Measurements from ENCODE around the gene PRKCQ.
"Not testable (repeated sequence)": the region's sequence is repeated elsewhere in the genome, so short reads cannot be mapped to it uniquely, and the experiment has no call there.

Gene PRKCQ

GRCh38 chr10:6455592-6455991, 124.5 kb downstream of the PRKCQ start:
- no peak for DNase-seq (ENCODE audit: low read depth)

GRCh38 chr10:6446711-6447110, 133.4 kb downstream of the PRKCQ start:
- no peak for DNase-seq (ENCODE audit: low read depth)

- no peak for DNase-seq (ENCODE audit: low read depth)
Measured at GRCh38 chr10:6445671-6446316, 134.3 kb downstream of the PRKCQ start.

GRCh38 chr10:6439875-6440274, 140.2 kb downstream of the PRKCQ start:
- DNase-seq (ENCODE audit: low read depth), result not testable (repeated sequence)

- no peak for DNase-seq (ENCODE audit: low read depth)
Measured at GRCh38 chr10:6431861-6432260, 148.2 kb downstream of the PRKCQ start.

GRCh38 chr10:6431186-6431585, 148.9 kb downstream of the PRKCQ start:
- DNase-seq (ENCODE audit: low read depth), result no peak

- no peak for DNase-seq (ENCODE audit: low read depth)
Measured at GRCh38 chr10:6430423-6430980, 149.6 kb downstream of the PRKCQ start.

- no peak for DNase-seq (ENCODE audit: low read depth)
Measured at GRCh38 chr10:6427357-6427959, 152.6 kb downstream of the PRKCQ start.

- no peak for DNase-seq (ENCODE audit: low read depth)
Measured at GRCh38 chr10:6426317-6426716, 153.8 kb downstream of the PRKCQ start.

GRCh38 chr10:6423413-6424170, 156.5 kb downstream of the PRKCQ start:
- no peak for DNase-seq (ENCODE audit: low read depth)

GRCh38 chr10:6423004-6423403, 157.1 kb downstream of the PRKCQ start:
- no peak for DNase-seq (ENCODE audit: low read depth)

GRCh38 chr10:6418613-6419216, 161.4 kb downstream of the PRKCQ start:
- DNase-seq (ENCODE audit: low read depth), result no peak

- no peak for DNase-seq (ENCODE audit: low read depth)
Measured at GRCh38 chr10:6418167-6418566, 161.9 kb downstream of the PRKCQ start.

GRCh38 chr10:6416892-6417512, 163.1 kb downstream of the PRKCQ start:
- DNase-seq (ENCODE audit: low read depth), result peak; percentile 1

GRCh38 chr10:6411436-6411835, 168.6 kb downstream of the PRKCQ start:
- DNase-seq (ENCODE audit: low read depth), result no peak

- no peak for DNase-seq (ENCODE audit: low read depth)
Measured at GRCh38 chr10:6410830-6411229, 169.2 kb downstream of the PRKCQ start.

GRCh38 chr10:6409971-6410643, 170.0 kb downstream of the PRKCQ start:
- DNase-seq (ENCODE audit: low read depth), result no peak

- no peak for DNase-seq (ENCODE audit: low read depth)
Measured at GRCh38 chr10:6408799-6409198, 171.3 kb downstream of the PRKCQ start.

GRCh38 chr10:6407034-6407721, 172.9 kb downstream of the PRKCQ start:
- DNase-seq (ENCODE audit: low read depth), result no peak

- DNase-seq (ENCODE audit: low read depth), result no peak
Measured at GRCh38 chr10:6406220-6407033, 173.6 kb downstream of the PRKCQ start.

All from HS-27A (cell line).